HG03442 (cell line): ENCODE results near the gene ECE1.

ENCODE experiments used
- ATAC-seq: cut with Tn5 transposase; IDR thresholded peaks from one replicate; pipeline ENCODE4 v1.9.1; 2021; ENCODE audit warnings: mild to moderate bottlenecking, moderate library complexity; ENCODE audit not compliant: unreplicated experiment

ECE1 gene

DNA sequence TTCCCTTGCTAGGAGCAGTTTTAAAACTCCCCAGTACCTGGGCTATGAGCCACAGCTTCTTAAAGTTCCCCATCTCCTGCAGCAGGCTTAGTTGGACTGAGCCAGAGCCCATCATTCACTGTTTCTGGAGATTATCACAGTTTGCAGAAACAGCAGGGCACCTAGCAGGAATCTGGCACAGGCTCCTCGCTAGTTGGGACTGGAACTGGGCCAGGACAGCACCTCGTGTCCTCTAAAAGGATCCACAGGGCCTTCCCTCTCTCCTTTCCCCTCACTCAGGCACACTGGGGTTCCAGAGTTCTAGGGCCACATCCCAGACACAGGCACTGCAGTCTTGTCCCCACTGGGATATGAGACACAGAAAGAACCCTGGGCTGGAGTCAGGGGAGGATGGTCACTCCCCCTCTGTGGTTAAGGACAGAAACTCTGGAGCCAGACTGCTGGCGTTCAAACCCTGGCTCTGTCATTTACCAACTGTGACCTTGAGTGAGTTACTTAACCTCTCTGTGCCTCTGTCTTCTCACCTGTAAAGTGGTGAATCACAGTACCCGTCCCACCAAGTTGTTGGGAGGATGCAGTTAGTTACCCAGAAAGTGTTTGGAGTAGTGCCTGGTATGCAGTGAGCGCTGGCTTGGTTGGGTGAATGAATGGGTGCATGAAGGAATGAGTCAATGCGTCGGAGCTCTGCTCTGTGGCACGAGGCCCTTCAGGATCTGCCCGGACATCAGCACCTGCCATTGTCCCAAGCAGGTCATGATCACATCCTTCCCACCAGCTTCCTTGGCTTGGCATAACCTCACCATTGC is 18.8 kb upstream of the ECE1 start:
- no peak for ATAC-seq

GRCh38 chr1:21308330-21308729 is 18.1 kb upstream of the ECE1 start:
- no peak for ATAC-seq

DNA sequence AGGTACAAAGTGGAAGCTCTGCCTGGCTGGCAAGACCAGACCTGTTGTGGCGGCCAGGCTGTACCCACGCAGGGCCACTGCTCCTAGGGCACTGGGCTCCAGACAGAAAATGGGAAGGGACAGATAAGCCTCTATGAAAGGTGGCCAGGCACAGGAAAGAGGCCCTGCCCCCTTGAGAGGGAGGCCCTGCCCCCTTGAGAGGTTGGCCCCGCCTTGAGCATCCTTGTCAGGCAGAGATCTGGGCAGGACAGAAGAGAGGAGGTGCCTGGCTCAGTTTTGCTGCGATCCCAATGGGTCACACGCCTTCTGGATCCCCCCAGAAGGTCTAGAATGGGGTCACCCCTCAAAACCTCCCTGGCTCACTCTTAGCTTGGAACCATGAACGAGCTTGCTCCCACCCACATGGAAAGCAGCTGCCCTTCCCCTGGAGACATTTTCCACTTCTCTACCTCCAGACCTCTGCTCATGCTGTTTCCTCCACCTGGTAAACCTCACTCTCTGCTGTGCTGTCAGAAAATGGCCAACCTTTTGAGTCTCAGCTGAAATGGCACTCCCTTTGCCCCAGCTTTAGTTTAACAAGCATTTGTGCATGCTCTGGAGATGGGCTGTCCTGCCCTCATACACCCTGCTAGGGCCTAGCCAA is 17.5 kb upstream of the ECE1 start:
- no peak for ATAC-seq

- ATAC-seq = no peak
Observed at GRCh38 chr1:21307210-21307609, 16.9 kb upstream of the ECE1 start.

DNA sequence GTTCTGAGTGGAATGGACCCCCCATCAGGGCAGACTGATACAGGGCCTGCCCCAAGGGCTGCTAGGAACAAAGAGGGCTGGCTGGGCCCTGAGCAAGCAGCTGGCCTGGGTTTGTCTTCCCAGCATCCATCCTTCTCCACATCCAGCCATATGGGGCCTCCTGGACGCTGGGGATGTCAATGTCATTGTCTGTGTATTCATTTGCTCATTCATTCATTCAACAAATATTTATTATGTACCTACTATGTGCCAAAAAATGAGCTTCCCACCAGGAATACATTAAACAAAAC is 15.6 kb upstream of the ECE1 start:
- ATAC-seq = no peak

GRCh38 chr1:21305155-21305899 is 15.1 kb upstream of the ECE1 start:
- no peak for ATAC-seq

GRCh38 chr1:21304488-21304887 is 14.2 kb upstream of the ECE1 start:
- ATAC-seq = no peak

GRCh38 chr1:21302747-21303715 is 12.8 kb upstream of the ECE1 start:
- ATAC-seq = no peak

DNA sequence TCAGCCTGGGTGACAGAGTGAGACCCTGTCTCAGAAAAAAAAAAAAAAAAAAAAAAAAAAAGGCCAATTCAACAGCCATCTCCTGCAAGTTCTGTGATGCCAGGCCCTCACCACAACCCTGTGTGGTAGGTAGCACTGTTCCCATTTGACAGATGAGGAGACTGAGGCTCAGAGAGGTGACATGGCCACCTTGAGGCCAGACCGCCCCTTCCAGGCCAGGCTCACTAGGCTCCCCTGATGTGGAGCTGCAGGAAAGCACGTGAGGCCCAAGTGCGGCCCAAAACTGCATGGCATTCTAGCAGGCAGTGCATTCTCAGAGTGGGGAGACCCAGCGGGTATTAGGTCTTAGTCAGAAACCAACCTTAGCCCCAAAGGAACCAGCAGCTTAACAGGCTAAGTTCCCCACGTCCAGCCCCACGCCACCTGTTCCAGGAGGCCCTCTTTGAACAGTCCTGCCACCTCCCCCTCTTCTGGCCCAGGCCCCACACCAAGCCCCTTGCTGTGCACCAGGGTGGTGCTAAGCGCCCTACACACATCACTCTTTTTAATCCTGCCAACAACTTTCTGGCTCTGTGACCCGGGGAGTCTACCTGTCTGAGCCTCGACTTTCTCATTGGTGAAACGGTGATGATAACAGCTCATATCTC is 11.7 kb upstream of the ECE1 start:
- ATAC-seq = no peak

- ATAC-seq = no peak
Observed at GRCh38 chr1:21300774-21301173, 10.5 kb upstream of the ECE1 start.

DNA sequence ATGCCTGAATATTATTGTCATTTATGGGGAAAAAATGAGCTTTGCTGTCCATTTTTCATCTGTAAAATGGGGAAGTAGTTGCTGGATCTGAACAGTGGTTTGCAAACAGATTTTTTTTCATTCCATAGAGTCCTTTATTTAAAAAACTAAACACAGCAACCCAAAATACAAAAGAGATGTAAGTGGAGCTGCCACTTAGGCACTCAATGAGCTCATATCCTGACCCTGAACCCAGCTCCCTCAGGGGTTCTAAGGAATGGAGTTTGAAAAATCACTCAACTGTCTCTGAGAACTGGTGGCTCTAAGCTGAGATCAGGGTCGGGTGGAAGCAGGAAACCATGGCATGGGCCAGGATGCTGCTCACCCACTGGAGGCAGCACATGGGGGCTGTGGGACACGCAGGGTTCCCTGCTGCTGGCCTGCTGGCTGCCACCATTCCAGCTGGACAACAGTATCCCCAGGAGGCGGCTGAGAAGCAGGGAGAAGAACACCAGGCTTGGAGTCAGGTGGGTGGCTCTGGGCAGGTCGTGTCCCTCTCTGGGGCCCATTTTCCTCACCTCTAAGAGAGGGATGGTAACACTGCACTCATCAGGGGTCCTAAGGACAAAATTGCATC is 9.6 kb upstream of the ECE1 start:
- ATAC-seq = no peak

DNA sequence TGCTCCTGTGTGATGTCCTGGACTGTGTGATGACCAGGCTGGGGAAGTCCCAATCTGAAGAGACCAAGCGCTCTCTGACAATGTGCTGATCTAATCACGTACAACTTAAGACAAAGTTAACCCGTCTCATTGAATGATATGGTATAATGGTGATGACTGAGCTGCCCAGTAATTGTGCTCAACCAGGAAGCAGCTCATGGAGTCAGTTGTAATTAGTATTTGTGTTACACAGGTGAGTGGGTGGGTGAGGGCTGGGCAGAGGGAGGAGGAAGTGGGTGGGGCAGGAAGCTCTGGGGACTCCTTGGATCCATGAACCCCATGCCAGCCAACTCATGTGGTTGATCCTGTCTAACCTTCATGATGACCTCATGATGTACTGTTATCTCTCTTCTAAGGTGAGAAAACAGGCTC is 8.7 kb upstream of the ECE1 start:
- no peak for ATAC-seq

GRCh38 chr1:21297975-21298374 is 7.7 kb upstream of the ECE1 start:
- no peak for ATAC-seq

DNA sequence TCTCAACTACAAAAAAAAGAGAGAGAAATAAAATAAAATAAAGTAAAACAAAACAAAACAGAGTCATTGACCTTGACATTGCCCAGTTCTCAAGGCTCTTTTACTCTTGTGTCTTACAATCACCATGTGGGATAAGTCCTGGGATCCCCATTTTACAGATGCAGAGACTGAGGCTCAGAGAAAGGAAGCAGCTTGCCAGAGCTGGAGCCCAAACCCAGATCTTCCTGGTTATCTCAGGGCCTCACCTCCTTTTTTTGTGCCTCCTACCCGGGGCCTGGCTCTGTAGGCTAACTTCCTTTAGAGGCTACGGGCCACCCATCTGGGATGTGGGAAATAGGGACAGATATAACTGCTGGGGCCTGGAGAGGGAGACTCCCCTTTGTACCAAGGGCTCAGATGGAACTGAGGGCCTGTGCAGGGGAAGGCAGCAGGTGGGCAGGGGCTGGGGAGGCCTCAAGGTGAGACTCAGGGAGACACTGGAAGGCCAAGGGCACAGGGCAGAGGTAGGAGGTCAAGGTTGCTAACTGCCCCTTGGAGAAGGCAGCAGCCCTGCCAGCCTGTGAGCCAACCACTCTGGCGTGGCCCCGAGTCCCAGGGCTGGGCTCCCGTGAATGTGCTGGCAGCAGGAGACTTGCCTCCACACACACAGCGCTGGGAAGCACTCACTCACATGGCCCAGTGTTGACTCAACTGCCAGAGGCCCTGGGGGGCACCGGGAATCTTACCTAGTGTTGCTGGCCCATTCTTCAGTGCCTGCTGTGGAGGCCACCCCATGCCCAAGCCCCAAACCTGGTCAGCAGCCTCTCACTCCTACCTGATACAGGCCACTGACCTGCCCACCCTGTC is 6.5 kb upstream of the ECE1 start:
- ATAC-seq = no peak

- ATAC-seq = no peak
Observed at GRCh38 chr1:21295545-21295944, 5.3 kb upstream of the ECE1 start.

DNA sequence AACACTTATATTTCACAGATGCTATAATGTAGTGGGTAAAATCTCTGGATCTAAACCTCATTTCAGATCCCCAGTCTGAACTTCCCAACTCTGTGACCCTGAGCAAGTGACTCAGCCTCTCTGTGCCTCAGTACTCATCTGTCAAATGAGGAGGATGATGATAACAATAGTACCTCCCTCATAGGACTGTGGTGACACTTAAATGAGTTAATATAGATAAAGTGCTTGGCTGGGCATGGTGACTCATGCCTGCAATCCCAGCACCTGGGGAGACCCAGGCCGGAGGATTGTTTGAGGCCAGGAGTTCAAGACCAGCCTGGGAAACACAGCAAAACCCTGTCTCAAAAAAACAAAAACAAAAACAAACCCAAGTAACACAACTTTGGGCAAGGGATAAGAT is 4.7 kb upstream of the ECE1 start:
- ATAC-seq = peak; percentile 2

- peak; percentile 43 for ATAC-seq
Observed at GRCh38 chr1:21294266-21294989, 4.2 kb upstream of the ECE1 start.

- peak; percentile 22 for ATAC-seq
Observed at GRCh38 chr1:21293537-21294265, 3.4 kb upstream of the ECE1 start.
